BJ (cell line): ENCODE results near the gene FOXP1. TPM values are rescaled to one million over a fixed set of nuclear protein-coding genes. Genes with fewer than 3 reads are reported as not detected.

Experiments
- CTCF ChIA-PET: fragments of 350-600 bp; formaldehyde crosslinking; extraction: SDS; loops from one replicate; lab custom pipeline; 2021; ENCODE audit warnings: antibody characterized with exemption, inconsistent platforms; lab: Yijun Ruan, JAX
- POLR2A ChIA-PET: fragments of 300-600 bp; sonication (Branson Sonifier 250); formaldehyde crosslinking; extraction: SDS; loops from one replicate; lab custom pipeline; 2021; ENCODE audit warnings: antibody characterized with exemption; lab: Charles Lee
- DNase-seq: peaks from one replicate; pipeline ENCODE4 v3.0.0-alpha.2; 2011; ENCODE audit warnings: low read depth
- H3K27me3 ChIP-seq: 2 replicates; pipeline ENCODE4 v1.6.0; 2011; ENCODE audit warnings: low read length; ENCODE audit not compliant: control insufficient read depth, insufficient read depth
- H3K36me3 ChIP-seq: 2 replicates; pipeline ENCODE4 v1.5.1; 2011; ENCODE audit warnings: low read length; ENCODE audit not compliant: control insufficient read depth, insufficient read depth
- H3K4me3 ChIP-seq: 2 replicates; pipeline ENCODE4 v1.5.1; 2011; ENCODE audit warnings: low read depth, mild to moderate bottlenecking, control low read depth, low read length
- CTCF ChIP-seq: IDR thresholded peaks from 2 replicates; pipeline ENCODE4 v1.5.1; 2011; ENCODE audit warnings: low read depth, mild to moderate bottlenecking, control low read depth, inconsistent platforms, low read length, moderate library complexity; ENCODE audit not compliant: insufficient read depth
- polyA plus RNA-seq: library from polyadenylated mRNA; depleted of rRNA; stranded (reverse); fragments of >200 nt; gene quantifications from 2 replicates; pipeline ENCODE4 v1.2.3, GENCODE V29; 2011

FOXP1 gene
- polyA plus RNA-seq, 1 experiment, result 37.0 TPM

GRCh38 chr3:71129611-71130431 lies 453.7 kb downstream of the FOXP1 start:
- Histone ChIP-seq H3K4me3 (peak overlapping the region; percentile 42), H3K36me3 (no peaks in the 10 kb centered on the region), H3K27me3 (no peaks in the 10 kb centered on the region; the same call in 1 of the 2 replicates)
- ChIA-PET POLR2A (no interaction called here), CTCF (interaction anchor here (1.4 kb wide), 1 partner anchor 11 kb away, joined by 3 read pairs; no protein-coding TSS in a partner anchor)
- no peak for TF ChIP-seq CTCF
- no peak for DNase-seq

- no peaks in the 10 kb centered on the region; the same call in 1 of the 2 replicates for H3K27me3 ChIP-seq
- no peaks in the 10 kb centered on the region for H3K36me3 ChIP-seq
- CTCF ChIA-PET, result interaction anchor here (1.1 to 1.4 kb wide), 2 partner anchors 10 to 454 kb away, joined by 3 read pairs; no protein-coding TSS in a partner anchor
- no peak for DNase-seq
- TF ChIP-seq CTCF, result no peak
- POLR2A ChIA-PET, result no interaction called here
- no peak overlapping the region for H3K4me3 ChIP-seq
These were observed 454.6 kb downstream of the FOXP1 start for GRCh38 chr3:71128961-71129360.

GRCh38 chr3:71127844-71128243 lies 455.7 kb downstream of the FOXP1 start:
- Histone ChIP-seq H3K27me3 (no peaks in the 10 kb centered on the region; the same call in 1 of the 2 replicates), H3K36me3 (no peaks in the 10 kb centered on the region), H3K4me3 (no peak overlapping the region)
- no peak for DNase-seq
- ChIA-PET CTCF (interaction anchor here (1.1 kb wide), 1 partner anchor 455 kb away, joined by 3 read pairs; no protein-coding TSS in a partner anchor), POLR2A (no interaction called here)
- TF ChIP-seq CTCF, result no peak

- no peak overlapping the region for H3K4me3 ChIP-seq
These were observed 456.3 kb downstream of the FOXP1 start for GRCh38 chr3:71127052-71127831.

More at GRCh38 chr3:71127052-71127831, 456.3 kb downstream of the FOXP1 start:
- no peak for TF ChIP-seq CTCF
- no peaks in the 10 kb centered on the region; the same call in 1 of the 2 replicates for H3K27me3 ChIP-seq
- ChIA-PET CTCF (no interaction called here), POLR2A (interaction anchor here (0.6 kb wide), 1 partner anchor 295 kb away, joined by 3 read pairs; no protein-coding TSS in a partner anchor)
- H3K36me3 ChIP-seq, result no peaks in the 10 kb centered on the region
- DNase-seq, result no peak
